T-helper 1 cell treated with Interleukin-12 subunit alpha and Interleukin-12 subunit beta and Interleukin-4 antibody, amounts not matched to agents 30 ng/mL and 1 ng/mL, for 36 hours (primary cell): ENCODE measurements around the gene SBK2. TPM values are rescaled to one million over a fixed set of nuclear protein-coding genes. Genes with fewer than 3 reads are reported as not detected.
"Not testable (repeated sequence)": the region's sequence is repeated elsewhere in the genome, so short reads cannot be mapped to it uniquely, and the experiment has no call there.

Source experiments
- intact Hi-C: fragments of 100-400 bp; cut with micrococcal nuclease; formaldehyde crosslinking; loops from one replicate; pipeline ENCODE4 v1.15.1; 2024
- total RNA-seq: library from RNA; stranded (reverse); gene quantifications from 2 replicates; pipeline ENCODE4 v1.2.3, GENCODE V29; 2022

The SBK2 gene
- total RNA-seq, 1 donor from 2014 or later: not detected

DNA sequence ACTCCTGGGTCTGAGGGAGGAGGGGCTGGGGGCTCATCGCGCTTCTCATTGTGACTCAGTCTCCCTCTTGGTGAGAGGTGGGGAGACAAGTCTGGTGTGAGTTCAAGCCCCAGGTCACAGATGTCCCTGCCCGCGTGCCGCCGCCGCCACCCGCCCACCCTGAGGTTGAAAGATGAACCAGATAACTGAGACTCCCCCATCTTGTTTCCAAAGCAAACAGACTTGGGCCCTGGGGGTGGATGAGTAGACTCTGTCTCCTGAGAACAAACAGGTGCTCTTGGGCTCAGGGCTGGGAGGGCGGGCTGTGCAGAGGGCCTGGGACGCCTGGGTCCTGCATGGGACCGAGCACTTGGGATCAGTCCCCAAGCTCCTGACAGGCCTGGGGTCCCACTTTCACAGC, 567 bp downstream of the SBK2 start:
- intact Hi-C loops: no loop called here

DNA sequence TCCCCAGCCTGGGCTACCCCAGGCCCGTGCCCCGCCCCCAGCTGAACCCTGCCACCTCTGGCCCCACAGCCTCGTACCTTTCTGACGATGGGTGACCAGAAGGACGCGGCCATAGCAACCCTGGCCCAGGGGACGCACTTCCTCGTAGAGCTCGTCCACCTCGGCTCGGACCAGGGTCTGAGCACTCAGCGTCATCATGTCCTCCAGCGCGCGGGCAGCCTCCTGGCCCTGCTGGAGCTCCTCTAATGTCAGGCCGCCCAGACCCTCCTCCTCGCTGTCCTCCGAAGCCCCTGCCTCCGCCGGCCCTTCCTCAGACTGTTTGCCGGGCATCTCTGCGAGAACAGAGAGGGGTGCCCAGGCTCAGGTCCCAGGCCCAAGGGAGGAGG, 975 bp downstream of the SBK2 start:
- intact Hi-C loops: no loop called here

DNA sequence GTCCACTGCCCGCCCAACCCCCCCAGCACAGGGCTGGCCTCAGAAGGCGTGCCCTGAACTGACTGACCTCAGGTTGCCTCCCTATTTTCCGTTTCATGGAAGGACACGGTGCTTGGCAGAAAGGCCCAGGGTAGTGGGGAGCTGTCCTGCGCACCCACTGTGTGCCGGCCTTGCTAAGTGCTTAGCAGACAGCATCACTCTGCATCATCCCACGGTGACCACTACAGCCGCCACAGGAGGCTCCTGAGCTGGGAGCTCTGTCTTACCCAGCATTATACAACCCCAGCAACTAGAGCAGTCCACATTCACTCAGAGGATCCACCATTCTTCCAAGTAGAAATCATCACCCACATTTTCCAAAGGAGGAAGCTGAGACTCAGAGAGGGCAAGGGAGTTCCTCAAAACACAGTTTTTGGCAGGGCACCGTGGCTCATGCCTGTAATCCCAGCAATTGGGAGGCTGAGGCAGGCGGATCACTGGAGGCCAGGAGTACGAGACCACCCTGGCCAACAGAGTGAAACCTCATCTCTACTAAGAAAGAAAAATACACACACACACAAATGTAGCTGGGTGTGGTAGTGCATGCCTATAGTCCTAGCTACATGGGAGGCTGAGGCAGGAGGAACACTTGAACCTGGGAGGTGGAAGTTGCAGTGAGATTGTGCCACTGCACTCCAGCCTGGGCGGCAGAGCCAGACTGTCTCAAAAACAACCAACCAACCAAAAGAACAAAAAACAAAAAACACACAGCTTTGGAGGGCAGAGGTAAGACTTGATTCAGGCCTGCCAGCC, 1.6 kb downstream of the SBK2 start:
- intact Hi-C loops: no loop called here

DNA sequence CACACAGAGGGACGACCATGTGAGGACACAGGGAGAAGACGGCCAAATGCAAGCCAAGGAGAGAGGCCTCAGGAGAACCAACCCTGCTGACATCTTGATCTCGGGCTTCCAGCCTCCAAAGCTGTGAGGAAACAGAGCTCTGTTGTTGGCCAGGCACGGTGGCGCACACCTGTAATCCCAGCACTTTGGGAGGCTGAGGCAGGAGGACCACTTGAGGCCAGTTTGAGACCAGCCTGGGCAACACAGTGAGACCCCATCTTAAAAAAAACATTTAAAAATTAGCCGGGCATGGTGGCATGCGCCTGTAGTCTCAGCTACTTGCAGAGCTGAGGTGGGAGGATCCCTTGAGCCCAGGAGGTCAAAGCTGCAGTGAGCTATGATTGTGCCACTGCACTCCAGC, 2.7 kb downstream of the SBK2 start:
- intact Hi-C loops: not testable (repeated sequence)

DNA sequence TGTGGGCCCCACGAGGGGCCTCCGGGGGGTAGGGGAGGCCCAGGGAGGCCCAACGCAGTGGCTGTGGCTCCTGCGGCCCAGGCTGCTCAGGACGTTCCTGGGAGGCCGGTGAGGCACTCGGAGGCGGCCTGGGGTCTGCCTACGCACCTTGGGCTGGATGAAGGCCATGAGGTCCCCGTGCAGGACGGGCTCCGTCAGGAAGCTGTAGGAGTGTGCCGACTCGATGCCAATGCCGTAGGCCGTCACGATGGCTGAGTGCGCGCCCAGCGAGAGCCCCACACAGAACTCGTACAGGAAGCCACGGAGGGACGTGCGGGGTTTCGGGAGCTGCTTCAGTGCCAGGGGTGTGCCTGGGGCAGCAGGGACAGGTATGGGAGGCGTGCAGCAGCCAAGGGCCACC, 5.9 kb downstream of the SBK2 start:
- intact Hi-C loops: no loop called here

DNA sequence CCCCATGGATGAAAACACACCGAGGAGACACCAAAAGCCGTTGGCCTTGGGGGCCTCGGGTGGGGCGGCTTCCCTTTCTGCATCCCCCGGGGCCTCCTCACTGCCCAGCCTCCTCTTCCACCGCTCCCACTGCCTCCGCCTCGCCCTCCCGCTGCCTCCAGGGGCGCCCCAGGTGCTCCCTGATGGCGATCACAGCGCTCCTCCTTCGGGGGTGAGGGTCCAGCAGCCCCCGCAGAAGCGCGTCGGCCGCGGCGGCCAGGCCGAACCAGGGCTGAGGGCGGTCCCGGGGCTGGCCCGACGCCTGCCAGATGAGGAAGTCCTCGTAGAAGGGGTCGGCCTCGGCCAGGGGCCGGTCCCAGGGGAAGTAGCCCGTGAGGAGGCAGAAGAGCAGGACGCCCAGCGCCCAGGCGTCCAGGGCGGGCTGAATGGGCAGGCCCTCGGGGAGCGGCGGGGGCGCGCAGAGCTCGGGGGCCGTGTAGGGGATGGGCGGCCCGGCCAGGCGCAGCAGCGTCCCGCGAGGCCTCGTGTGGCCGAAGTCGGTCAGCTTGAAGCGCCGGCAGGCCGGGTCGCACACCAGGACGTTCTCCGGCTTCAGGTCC, 7.2 kb downstream of the SBK2 start:
- intact Hi-C loops: no loop called here

DNA sequence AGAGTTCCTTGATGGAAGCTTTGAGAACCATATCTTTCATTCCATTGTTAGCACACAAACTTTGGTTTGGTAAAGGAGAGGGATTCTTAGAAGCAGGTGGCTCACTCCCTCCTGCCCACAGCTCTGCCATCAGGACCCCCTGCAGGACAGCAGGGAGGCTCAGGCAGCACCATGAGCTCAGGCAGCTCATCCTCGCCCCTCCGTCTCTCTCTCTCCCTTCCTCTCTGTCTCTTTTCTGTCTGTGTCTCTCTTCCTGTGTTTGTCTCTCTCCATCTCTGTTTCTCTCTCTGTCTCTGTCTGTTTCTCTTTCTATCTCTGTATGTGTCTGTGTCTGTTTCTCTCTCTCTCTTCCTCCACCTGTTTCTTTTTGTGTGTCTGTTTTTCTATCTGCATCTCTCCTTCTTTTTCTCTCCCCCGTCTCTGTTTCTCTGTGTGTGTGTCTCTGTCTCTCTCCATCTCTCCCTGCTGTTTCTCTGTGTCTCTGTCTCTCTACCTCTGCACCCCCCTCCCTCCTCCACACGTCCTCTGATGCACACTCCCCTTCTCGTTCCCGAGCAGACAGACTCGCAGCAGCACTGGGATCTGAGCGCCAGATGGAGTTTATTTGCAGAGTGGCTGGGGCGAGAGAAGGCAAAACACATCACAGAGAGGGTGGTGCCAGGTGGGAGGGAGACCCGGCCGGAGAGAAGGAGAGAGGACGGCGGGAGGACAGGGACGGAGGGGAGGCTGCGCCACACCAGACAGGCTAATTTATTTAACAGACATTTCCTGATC, 8.7 kb downstream of the SBK2 start:
- intact Hi-C loops: no loop called here

DNA sequence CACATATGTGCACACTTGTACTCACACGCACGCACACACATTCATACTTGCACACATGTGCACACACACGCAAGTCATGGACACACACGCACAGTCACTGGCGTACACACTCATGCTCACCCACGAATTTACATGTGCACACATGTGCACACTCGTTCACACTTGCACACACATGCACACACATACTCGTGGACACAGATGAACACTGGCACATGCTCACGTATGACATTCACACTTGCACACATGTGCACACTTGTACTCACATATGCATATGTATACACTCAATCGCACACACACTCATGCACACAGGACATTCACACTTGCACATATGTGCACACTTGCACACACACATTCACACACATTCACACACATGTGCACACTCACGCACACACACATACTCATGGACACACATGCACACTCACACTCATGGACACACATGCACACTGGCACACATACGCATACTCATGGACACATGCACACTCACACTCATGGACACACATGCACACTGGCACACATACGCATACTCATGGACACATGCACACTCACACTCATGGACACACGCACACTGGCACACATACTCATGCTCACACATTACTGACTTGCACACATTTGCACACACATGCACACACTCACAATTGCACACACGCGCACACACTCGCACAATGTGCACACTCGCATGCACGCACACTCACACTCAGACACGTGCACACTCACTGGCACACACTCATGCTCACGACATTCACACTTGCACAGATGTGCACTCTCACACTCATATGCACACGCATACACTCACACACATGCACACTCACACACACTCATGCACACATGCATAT, 9.5 kb downstream of the SBK2 start:
- intact Hi-C loops: no loop called here

DNA sequence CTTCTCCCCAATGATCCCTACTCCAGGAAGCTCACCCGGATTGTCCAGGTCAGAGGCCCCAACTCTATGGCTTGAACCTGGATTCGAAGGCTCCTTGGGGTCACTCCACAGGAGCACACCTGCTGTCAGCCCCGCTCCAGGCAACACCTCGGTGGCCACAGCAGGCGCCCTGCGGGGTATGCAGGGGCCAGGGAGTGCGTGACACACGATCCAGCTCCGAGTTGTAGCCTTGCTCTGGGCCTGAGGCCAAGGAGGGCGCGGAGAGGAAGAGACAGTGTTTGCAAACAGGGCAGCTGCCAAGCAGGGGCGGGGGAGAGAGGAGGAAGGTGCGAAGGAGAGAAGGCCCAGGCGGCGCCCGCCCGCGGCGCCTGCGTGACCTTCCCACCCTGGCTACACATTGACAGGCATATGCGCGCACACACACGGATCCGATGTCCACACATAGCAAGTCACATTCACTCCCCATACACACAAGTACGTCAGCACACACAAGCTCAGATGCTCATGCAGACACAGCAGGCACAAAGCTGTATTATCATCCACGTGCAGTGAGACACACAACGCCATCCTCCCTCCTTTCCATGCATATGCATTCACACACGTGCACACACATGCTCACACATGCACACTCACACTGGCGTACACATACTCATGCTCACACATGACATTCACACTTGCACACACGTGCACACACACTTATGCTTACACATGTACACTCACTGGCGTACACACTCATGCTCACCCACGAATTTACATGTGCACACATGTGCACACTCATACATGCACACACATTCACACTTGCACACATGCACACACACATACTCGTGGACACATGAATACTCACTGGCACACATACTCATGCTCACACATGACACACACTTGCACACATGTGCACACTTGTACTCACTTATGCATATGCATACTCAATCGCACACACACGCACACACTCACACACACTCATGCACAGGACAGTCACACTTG, 10.4 kb downstream of the SBK2 start:
- intact Hi-C loops: no loop called here

DNA sequence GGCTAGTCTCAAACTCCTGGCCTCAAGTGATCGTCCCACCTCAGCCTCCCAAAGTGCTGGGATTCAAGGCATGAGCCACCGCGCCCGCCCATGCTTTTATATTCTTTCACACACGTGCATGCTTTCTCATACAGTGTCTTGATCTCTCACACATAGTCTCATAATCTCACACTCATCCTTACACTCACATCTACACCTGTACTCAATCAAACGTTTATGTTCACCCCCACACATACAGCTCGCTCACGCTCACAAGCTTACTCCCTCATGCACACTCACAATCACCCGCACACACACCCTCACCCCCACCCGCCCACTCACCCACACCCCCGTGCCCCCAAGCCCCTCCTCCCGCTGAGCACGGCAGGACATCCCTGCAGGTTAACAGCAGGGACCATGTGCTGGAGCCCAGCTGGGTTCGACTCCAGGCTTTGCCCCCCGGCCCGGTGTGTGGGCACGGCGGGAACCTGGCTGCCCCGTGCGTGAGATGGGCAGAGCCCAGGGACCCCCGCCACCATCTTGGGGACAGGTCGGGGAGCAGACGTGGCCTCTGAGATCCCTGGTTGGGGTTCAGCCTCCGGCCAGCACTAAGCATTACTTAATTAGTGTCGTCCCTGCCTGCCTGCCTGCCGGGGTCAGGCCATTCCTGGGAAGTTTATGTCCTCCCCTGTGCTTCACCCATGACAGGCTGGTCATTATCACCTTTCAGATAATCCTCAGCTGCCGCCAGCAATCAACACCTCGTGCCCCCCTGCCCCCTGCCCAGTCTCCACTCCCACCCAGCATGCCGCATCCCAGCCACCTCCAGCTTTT, 11.4 kb downstream of the SBK2 start:
- intact Hi-C loops: no loop called here

DNA sequence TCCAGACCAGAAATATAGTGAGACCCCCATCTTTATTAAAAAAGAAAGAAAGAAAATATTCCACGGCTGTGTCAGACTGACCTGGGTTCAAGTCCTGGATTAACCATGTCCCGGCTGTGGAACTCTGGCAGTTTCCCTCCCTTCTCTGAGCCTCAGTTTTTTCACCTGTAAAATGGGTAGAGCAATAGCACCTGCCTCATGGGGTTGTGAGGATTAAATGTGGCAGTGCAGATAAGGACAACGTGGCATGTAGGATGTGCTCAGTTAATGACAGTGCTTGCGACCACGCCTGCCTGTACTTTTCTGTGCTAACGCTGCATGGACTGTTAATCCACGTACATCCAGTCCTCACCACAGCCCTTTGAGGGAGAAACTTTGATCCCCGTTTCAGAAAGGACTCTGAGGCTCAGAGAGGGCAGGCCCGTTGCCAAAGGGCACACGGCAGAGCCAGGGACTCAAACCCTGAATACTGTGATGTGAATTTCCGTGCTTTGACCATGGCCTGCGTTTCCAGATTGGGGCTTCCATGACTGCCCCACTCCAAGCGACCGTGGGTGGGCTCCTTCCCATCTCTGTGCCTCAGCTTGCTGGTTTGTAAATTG, 16.1 kb downstream of the SBK2 start:
- intact Hi-C loops: no loop called here

DNA sequence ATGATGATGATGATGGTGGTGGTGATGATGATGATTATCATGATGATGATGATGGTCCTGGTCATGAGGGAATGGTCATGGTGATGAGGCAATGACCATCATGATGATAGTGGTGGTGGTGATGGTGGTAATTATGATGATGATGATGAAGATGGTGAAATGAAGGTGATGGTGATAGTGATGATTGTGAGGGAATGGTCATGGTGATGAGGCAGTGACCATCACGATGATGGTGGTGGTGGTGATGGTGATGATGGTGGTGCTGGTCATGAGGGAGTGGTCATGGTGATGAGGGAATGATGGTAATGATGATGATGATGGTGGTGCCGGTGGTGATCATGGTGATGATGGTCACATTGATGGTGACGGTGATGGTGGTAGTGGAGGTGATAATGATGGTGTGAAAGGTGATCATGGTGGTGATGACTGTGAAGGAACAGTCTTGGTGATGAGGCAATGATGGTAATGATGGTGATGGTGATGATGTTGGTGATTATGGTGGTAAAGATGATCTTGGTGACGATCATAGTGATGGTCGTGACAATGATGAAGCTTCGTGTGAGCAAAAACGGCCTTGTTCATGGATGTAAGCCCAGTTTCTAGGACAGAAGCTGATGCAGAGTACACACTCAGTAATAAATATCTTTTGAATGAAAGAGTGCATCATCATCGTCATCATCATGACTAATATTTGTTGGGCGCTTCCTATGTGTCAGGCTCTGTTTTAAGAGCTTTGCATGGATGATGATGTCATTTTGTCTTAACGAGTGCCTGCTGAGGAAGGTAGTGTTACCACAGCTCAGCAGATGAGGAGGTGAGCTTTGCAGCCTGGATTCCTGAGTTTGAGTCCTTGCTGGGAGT, 17.3 kb downstream of the SBK2 start:
- intact Hi-C loops: no loop called here

DNA sequence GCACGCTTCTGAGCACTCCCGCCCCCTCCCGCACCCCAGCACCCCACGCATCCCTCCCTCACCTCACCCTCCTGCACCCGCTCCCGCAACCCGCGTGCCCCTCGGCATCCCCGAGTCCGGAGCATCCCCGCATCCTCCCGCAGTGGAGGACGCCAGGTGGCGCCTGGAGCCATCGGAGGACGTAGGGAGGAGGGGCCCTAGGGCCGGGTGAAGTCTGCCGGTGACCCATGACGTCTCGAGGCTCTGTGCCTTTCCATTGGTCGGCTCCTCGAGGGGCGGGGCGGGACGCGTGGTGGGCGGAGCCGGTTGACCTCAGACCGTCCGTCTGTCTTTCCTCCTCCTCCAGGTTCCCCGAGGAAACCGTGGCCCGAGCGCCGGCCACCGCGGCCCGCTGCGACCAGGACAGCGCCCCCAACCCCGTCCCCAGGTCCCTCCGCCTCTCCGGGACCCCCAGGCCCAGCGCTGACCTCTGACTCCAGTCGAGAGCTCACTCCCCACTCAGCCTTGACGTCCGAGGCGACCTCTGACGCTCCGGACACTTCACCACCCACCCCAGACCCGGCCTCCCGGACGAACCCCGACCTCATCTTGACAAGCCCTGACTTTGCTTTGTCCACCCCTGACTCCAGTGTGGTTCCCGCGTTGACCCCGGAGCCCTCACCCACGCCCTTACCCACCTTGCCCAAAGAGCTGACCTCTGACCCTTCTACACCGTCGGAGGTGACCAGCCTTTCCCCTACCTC, 19.9 kb downstream of the SBK2 start:
- intact Hi-C loops: loop anchor here (1.0 kb wide), 6 partner anchors 70 to 454 kb away; partner anchors contain the start of genes FIZ1, RDH13 and ZNF784

DNA sequence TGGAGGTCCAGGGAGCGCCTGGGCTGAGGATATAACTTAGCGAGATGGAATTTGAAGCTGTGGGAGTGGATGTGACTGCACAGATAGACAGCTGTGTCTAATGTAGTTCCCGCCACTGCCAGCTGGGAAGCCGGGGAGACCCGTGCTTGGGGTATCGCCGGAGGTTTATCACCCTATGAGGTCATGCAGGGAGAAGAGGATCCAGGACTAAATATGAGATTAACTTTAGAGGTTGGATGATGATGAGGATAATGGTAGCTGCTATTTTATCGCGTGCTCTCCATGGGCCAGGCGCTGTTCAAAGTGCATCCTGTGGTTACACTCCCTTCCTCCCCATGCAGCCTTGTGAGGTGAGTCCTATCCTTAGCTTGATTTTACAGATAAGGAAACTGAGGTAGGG, 28.8 kb downstream of the SBK2 start:
- intact Hi-C loops: no loop called here

DNA sequence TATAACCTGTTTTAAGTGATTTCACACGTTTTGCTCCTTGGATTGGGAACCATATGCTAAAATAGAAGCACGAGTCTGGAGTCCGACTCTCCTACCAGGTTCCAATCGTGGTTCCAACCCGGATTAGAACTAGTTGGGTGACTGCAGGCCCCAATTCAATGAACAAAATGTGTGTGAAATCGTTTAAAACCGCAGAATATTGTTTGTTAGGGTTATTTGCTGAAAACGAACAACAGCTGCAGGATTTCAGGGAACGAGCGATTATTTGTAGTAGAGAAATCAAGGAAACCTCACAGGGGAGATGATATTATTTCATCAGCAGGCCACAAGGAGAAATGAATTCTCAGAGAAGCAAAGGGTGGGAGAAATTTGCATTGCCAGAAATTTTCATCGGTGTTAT, 32.0 kb downstream of the SBK2 start:
- intact Hi-C loops: loop anchor here (5.0 kb wide), 2 partner anchors 118 to 623 kb away; partner anchors contain the start of gene RPL28

DNA sequence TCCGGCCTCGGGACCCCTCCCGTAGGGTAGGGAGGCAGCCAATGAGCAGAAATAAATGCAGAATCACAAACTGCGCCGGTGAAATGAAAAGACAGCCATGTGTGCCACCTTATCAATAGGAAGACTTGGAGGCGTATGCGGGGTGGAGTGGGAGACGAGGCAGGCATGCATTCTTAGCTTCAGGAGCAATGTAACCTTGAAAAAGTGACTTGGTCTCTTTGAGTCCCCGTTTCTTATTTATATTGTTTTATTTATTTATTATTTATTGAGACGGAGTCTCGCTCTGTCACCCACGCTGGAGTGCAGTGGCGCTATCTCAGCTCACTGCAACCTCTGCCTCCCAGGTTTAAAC, 32.7 kb downstream of the SBK2 start:
- intact Hi-C loops: loop anchor here (5.0 kb wide), 2 partner anchors 117 to 622 kb away; partner anchors contain the start of gene RPL28
